K562 (cell line): ENCODE measurements around the gene MYL1. TPM values are rescaled to one million over a fixed set of nuclear protein-coding genes. Genes with fewer than 3 reads are reported as not detected.

Experiments used
- ATAC-seq: fragments of 200-7000 bp; cut with Tn5 transposase; 3 replicates; pipeline ENCODE4 v1.9.1; 2020; ENCODE audit warnings: moderate library complexity
- BruUV-seq: library from RNA; stranded (reverse); fragments of 400-500 nt; replicated peaks from 2 replicates; lab custom pipeline; 2021; lab: Mats Ljungman, UMichigan
- CTCF ChIA-PET: fragments of 300-600 bp; formaldehyde crosslinking; extraction: SDS; loops from one replicate; lab custom pipeline; 2021; ENCODE audit warnings: low intra/inter-chr PET ratio; lab: Yijun Ruan, JAX
- POLR2A ChIA-PET: fragments of 300-600, 350-650 bp; sonication (Branson Sonifier 250); formaldehyde crosslinking; extraction: SDS; loops from one replicate; lab custom pipeline; 2021; ENCODE audit warnings: antibody characterized with exemption, inconsistent platforms; lab: Yijun Ruan, JAX
- DNase-seq, 4 experiments: peaks; one replicate each; pipeline versions ENCODE4 v3.0.0 to v3.0.0-alpha.2; 2011 to 2018; ENCODE audit warnings: low spot score in 3 of 4, mixed read lengths in 3 of 4; ENCODE audit errors: extremely low read depth in 1 of 4
- FAIRE-seq: peaks from 2 replicates; lab custom pipeline; 2011; peaks lifted over from hg19 to GRCh38; lab: Jason Lieb, UNC
- H2AFZ ChIP-seq: 2 replicates; pipeline ENCODE4 v1.6.0; 2011; ENCODE audit warnings: low read depth, low read length, control low read depth, inconsistent platforms
- H3K27ac ChIP-seq: fragments of 200-600 bp; 3 replicates; pipeline ENCODE4 v1.8.0; 2011; ENCODE audit warnings: low read depth, mild to moderate bottlenecking, control low read depth, inconsistent platforms, low read length, moderate library complexity, mixed read lengths; ENCODE audit errors: extremely low read depth
- H3K27me3 ChIP-seq, 2 experiments: fragments of 300-600 bp in 1 of 2; 2 replicates in 1 of 2; 3 replicates in 1 of 2; pipeline versions ENCODE4 v1.6.0 to v1.8.0; 2011; ENCODE audit warnings: inconsistent platforms in 2 of 2, low read length in 2 of 2, mild to moderate bottlenecking in 1 of 2, mixed read lengths in 1 of 2, moderate library complexity in 1 of 2; ENCODE audit not compliant: control insufficient read depth in 2 of 2, insufficient read depth in 2 of 2
- H3K36me3 ChIP-seq: fragments of 300-600 bp; 3 replicates; pipeline ENCODE4 v1.8.0; 2011; ENCODE audit warnings: mild to moderate bottlenecking, low read length, inconsistent platforms; ENCODE audit not compliant: control insufficient read depth, insufficient read depth
- H3K4me1 ChIP-seq, 2 experiments: fragments of 200-600 bp in 1 of 2; replicated peaks in 1 of 2; 2 replicates in 1 of 2; 3 replicates in 1 of 2; pipeline versions ENCODE4 v1.5.1 to v1.8.0; 2011; ENCODE audit warnings: inconsistent platforms in 2 of 2, low read length in 2 of 2, mild to moderate bottlenecking in 1 of 2, mixed read lengths in 1 of 2, moderate library complexity in 1 of 2; ENCODE audit not compliant: control insufficient read depth in 2 of 2, insufficient read depth in 2 of 2
- H3K4me2 ChIP-seq: 2 replicates; pipeline ENCODE4 v1.6.1; 2011; ENCODE audit warnings: low read length, control low read depth, inconsistent platforms, mixed read lengths; ENCODE audit not compliant: insufficient read depth
- H3K4me3 ChIP-seq: fragments of 200-600 bp; sonication (generic), shearing (Covaris generic); 2 replicates; pipeline ENCODE4 v1.5.1; 2016; ENCODE audit warnings: control low read depth, inconsistent platforms
- H3K79me2 ChIP-seq: fragments of 200-600 bp; 3 replicates; pipeline ENCODE4 v1.8.0; 2011; ENCODE audit warnings: low read length, inconsistent platforms; ENCODE audit not compliant: control insufficient read depth, insufficient read depth
- H3K9ac ChIP-seq, 2 experiments: 2 replicates each; pipeline versions ENCODE4 v1.6.0 to v1.6.1; 2011; ENCODE audit warnings: low read depth in 2 of 2, low read length in 2 of 2, control low read depth in 1 of 2, inconsistent platforms in 1 of 2, mild to moderate bottlenecking in 1 of 2, mixed read lengths in 1 of 2; ENCODE audit not compliant: insufficient read depth in 1 of 2
- H3K9me1 ChIP-seq: one replicate; pipeline ENCODE4 v1.6.0; 2011; ENCODE audit warnings: inconsistent platforms, mild to moderate bottlenecking, low read length, moderate library complexity; ENCODE audit not compliant: control insufficient read depth, insufficient read depth
- H3K9me3 ChIP-seq: replicated peaks from 2 replicates; pipeline ENCODE4 v1.5.1; 2011; ENCODE audit warnings: low read depth, low read length, inconsistent platforms; ENCODE audit not compliant: control insufficient read depth, insufficient read depth
- H4K20me1 ChIP-seq: replicated peaks from 2 replicates; pipeline ENCODE4 v1.6.1; 2011; ENCODE audit warnings: low read length, inconsistent platforms, mixed read lengths; ENCODE audit not compliant: control insufficient read depth, insufficient read depth
- ARNT ChIP-seq, 2 experiments: fragments of 450-650 bp; IDR thresholded peaks; 2 replicates each; pipeline ENCODE4 v1.6.1; 2016; ENCODE audit warnings: mild to moderate bottlenecking in 1 of 2
- BRF1 ChIP-seq: IDR thresholded peaks from 3 replicates; pipeline ENCODE4 v1.6.1; 2011; ENCODE audit warnings: borderline replicate concordance, mild to moderate bottlenecking; ENCODE audit not compliant: insufficient read length; ENCODE audit errors: extremely low read depth
- CAMTA2 ChIP-seq: fragments of 250-450 bp; sonication (Bioruptor Pico); conservative IDR thresholded peaks from 2 replicates; pipeline ENCODE4 v1.5.1; 2022
- DACH1 ChIP-seq: fragments of 450-650 bp; IDR thresholded peaks from 2 replicates; pipeline ENCODE4 v1.6.1; 2018; ENCODE audit not compliant: partially characterized antibody
- DMBX1 ChIP-seq: fragments of 250-450 bp; sonication (Bioruptor Pico); IDR thresholded peaks from 2 replicates; pipeline ENCODE4 v1.8.0; 2022; ENCODE audit warnings: inconsistent platforms, mild to moderate bottlenecking, moderate library complexity, borderline replicate concordance
- FIP1L1 ChIP-seq: fragments of 200-400 bp; formaldehyde crosslinking; IDR thresholded peaks from 2 replicates; pipeline ENCODE4 v1.6.1; 2018; ENCODE audit warnings: mild to moderate bottlenecking, low read depth, low read length; ENCODE audit not compliant: poor library complexity, severe bottlenecking
- FOXP4 ChIP-seq: sonication (generic); formaldehyde crosslinking; IDR thresholded peaks from 2 replicates; pipeline ENCODE4 v1.8.0; 2022; ENCODE audit warnings: mild to moderate bottlenecking, missing genetic modification reagents, borderline replicate concordance
- HDAC2 ChIP-seq: fragments of 450-650 bp; IDR thresholded peaks from 2 replicates; pipeline ENCODE4 v1.6.1; 2016; ENCODE audit warnings: mild to moderate bottlenecking
- HLTF ChIP-seq: fragments of 450-650 bp; IDR thresholded peaks from 2 replicates; pipeline ENCODE4 v1.6.1; 2016
- HNRNPUL1 ChIP-seq: fragments of 200-400 bp; formaldehyde crosslinking; IDR thresholded peaks from 2 replicates; pipeline ENCODE4 v1.6.1; 2017; ENCODE audit warnings: low read length
- MBD2 ChIP-seq: sonication (generic); IDR thresholded peaks from 2 replicates; pipeline ENCODE4 v1.6.1; 2016; ENCODE audit warnings: low read depth, borderline replicate concordance
- SUPT5H ChIP-seq: fragments of 450-650 bp; IDR thresholded peaks from 2 replicates; pipeline ENCODE4 v1.6.1; 2016
- THAP7 ChIP-seq: fragments of 250-450 bp; sonication (Bioruptor Pico); IDR thresholded peaks from 2 replicates; pipeline ENCODE4 v1.5.0; 2021
- ZNF232 ChIP-seq: sonication (generic); formaldehyde crosslinking; IDR thresholded peaks from 2 replicates; pipeline ENCODE4 v1.8.0; 2022; ENCODE audit warnings: mild to moderate bottlenecking, missing genetic modification reagents
- ZNF586 ChIP-seq: fragments of 450-650 bp; formaldehyde crosslinking; conservative IDR thresholded peaks from 2 replicates; pipeline ENCODE4 v1.4.0; 2020; ENCODE audit warnings: mild to moderate bottlenecking, moderate library complexity
- ZNF695 ChIP-seq: fragments of 450-650 bp; formaldehyde crosslinking; IDR thresholded peaks from 2 replicates; pipeline ENCODE4 v1.4.0; 2020; ENCODE audit warnings: mild to moderate bottlenecking, moderate library complexity
- ZNF75A ChIP-seq: fragments of 450-650 bp; formaldehyde crosslinking; IDR thresholded peaks from 2 replicates; pipeline ENCODE4 v1.4.0; 2020; ENCODE audit warnings: mild to moderate bottlenecking
- WGBS: fragments of 100-300 bp; shearing (Covaris generic); methylation state at CpG from one replicate; pipeline ENCODE4 v1.1.6; 2016; ENCODE audit warnings: low coverage, mixed read lengths; ENCODE audit not compliant: insufficient coverage; ENCODE audit errors: missing lambda C conversion rate; 5-methylcytosine and 5-hydroxymethylcytosine counted together
- in situ Hi-C: fragments of 300-500 bp; cut with MboI; formaldehyde crosslinking; loops from 4 replicates; pipeline ENCODE4 v1.15.0; 2018; ENCODE audit warnings: inconsistent platforms, mixed read lengths
- intact Hi-C: fragments of 100-400 bp; cut with micrococcal nuclease; formaldehyde crosslinking; loops from 2 replicates; pipeline ENCODE4 v1.14.2; 2022
- polyA plus RNA-seq, 8 experiments: library from polyadenylated mRNA; depleted of rRNA in 4 of 8; stranded (reverse) in 5 of 8; unstranded in 3 of 8; fragments of >200 nt; fragmentation: Nextera tagmentation in 2 of 8; fragmentation: Illumina TruSeq in 1 of 8; extraction: Ambion mirVana in 2 of 8; extraction: Trizol in 1 of 8; gene quantifications; 2 replicates each; pipeline versions ENCODE4 v1.2.1 to v1.2.3, GENCODE V29; 2011 to 2014; ENCODE audit warnings: inconsistent platforms in 1 of 8, missing spikeins in 1 of 8
- total RNA-seq, 7 experiments: library from RNA; depleted of rRNA in 6 of 7; stranded (reverse); fragments of >200 nt in 6 of 7; fragmentation: Illumina TruSeq in 2 of 7; extraction: Trizol in 2 of 7; gene quantifications; 2 replicates each; pipeline versions ENCODE4 v1.2.1 to v1.2.3, GENCODE V29; 2011 to 2021; ENCODE audit warnings: low replicate concordance in 1 of 7

Gene MYL1
- total and polyA plus RNA-seq, 9 of the 15 experiments (the other 6 are each of a cell fraction or from before 2014, with no cell fraction given): not detected

GRCh38 chr2:210318486-210318885 is 3.5 kb upstream of the MYL1 start:
- Histone ChIP-seq H3K4me2 (no peak overlapping the region), H2AFZ (no peak overlapping the region), H3K9me1 (no peaks in the 10 kb centered on the region), H3K9me3 (no peaks in the 10 kb centered on the region), H3K36me3 (no peaks in the 10 kb centered on the region), H3K79me2 (no peaks in the 10 kb centered on the region)
- FAIRE-seq: no peak
- CTCF ChIA-PET: no interaction called here
- WGBS: 0% methylated on average over 2 of the region's 2 CpGs
- in situ Hi-C loops: no loop called here
- TF ChIP-seq HDAC2 (no peak), BRF1 (no peak), FIP1L1 (no peak), CAMTA2 (CRISPR knock-in tag) (no peak), THAP7 (CRISPR knock-in tag) (no peak), HLTF (no peak), DACH1 (no peak), ZNF695 (CRISPR knock-in tag) (no peak), ARNT (IDR thresholded peaks at IDR 0.05) (no peak), SUPT5H (no peak), DMBX1 (CRISPR knock-in tag) (no peak), ZNF75A (CRISPR knock-in tag) (no peak), MBD2 (no peak), HNRNPUL1 (no peak), ZNF232 (CRISPR knock-in tag) (no peak), FOXP4 (CRISPR knock-in tag) (no peak), ZNF586 (CRISPR knock-in tag) (no peak)
- TF ChIP-seq, all 486 proteins: peak for 0
- ATAC-seq (no peak), DNase-seq (no peak)
- H3K4me1 ChIP-seq: no peaks in the 10 kb centered on the region
- intact Hi-C loops: no loop called here
- H4K20me1 ChIP-seq: no peaks in the 10 kb centered on the region
- no peaks in the 10 kb centered on the region for H3K27me3 ChIP-seq
- no peak overlapping the region for H3K4me3 ChIP-seq
- BruUV-seq: no TSS peak
- H3K9ac ChIP-seq: no peak overlapping the region
- no peak overlapping the region for H3K27ac ChIP-seq
- POLR2A ChIA-PET: no interaction called here
